Activated CD8-positive, alpha-beta T cell treated with anti-CD3 and anti-CD28 coated beads for 36 hours (primary cell): ENCODE data around the gene TNIK. TPM values are rescaled to one million over a fixed set of nuclear protein-coding genes. Genes with fewer than 3 reads are reported as not detected.

ENCODE experiments used
- ATAC-seq: fragments of 200-7000 bp; cut with Tn5 transposase; one replicate; pipeline ENCODE4 v1.10.0; 2021; ENCODE audit warnings: mild to moderate bottlenecking, moderate library complexity
- CTCF ChIA-PET: fragments of 350-600 bp; sonication (Branson Sonifier 250); formaldehyde crosslinking; loops from one replicate; lab custom pipeline; 2021; ENCODE audit warnings: antibody characterized with exemption; lab: Charles Lee
- POLR2A ChIA-PET: fragments of 350-600 bp; sonication (Branson Sonifier 250); formaldehyde crosslinking; loops from one replicate; lab custom pipeline; 2021; ENCODE audit warnings: antibody characterized with exemption; lab: Charles Lee
- DNase-seq: peaks from one replicate; pipeline ENCODE4 v3.0.0-alpha.2; 2020
- H3K27ac Mint-ChIP-seq: one replicate; pipeline ENCODE4 v1.8.0; 2021; ENCODE audit warnings: mild to moderate bottlenecking, mixed read lengths
- H3K27me3 Mint-ChIP-seq: one replicate; pipeline ENCODE4 v1.8.0; 2021; ENCODE audit warnings: mixed read lengths
- H3K36me3 Mint-ChIP-seq: one replicate; pipeline ENCODE4 v1.8.0; 2021; ENCODE audit warnings: low read depth, mixed read lengths
- H3K4me1 Mint-ChIP-seq: one replicate; pipeline ENCODE4 v1.8.0; 2021; ENCODE audit warnings: low read depth, mixed read lengths
- H3K4me3 Mint-ChIP-seq: one replicate; pipeline ENCODE4 v1.8.0; 2021; ENCODE audit warnings: mild to moderate bottlenecking, moderate library complexity, mixed read lengths
- H3K9me3 Mint-ChIP-seq: one replicate; pipeline ENCODE4 v1.8.0; 2021; ENCODE audit warnings: mixed read lengths
- intact Hi-C: fragments of 100-400 bp; cut with micrococcal nuclease; formaldehyde crosslinking; loops from one replicate; pipeline ENCODE4 v1.10.0; 2022
- total RNA-seq, 2 experiments: library from RNA; stranded (reverse); gene quantifications; one replicate each; pipeline ENCODE4 v1.2.3, GENCODE V29; 2021
- TF ChIP-seq, protein P1 (sequence below): fragments of 200-600 bp; IDR thresholded peaks from one replicate; pipeline ENCODE4 v1.8.0; 2022; ENCODE audit warnings: antibody characterized with exemption, mild to moderate bottlenecking

Gene TNIK
- total RNA-seq, 2 experiments from 2014 or later, result 25.1 to 28.8 TPM

GRCh38 chr3:171157980-171158379 lies 302.2 kb downstream of the TNIK start:
- TF ChIP-seq, protein P1, sequence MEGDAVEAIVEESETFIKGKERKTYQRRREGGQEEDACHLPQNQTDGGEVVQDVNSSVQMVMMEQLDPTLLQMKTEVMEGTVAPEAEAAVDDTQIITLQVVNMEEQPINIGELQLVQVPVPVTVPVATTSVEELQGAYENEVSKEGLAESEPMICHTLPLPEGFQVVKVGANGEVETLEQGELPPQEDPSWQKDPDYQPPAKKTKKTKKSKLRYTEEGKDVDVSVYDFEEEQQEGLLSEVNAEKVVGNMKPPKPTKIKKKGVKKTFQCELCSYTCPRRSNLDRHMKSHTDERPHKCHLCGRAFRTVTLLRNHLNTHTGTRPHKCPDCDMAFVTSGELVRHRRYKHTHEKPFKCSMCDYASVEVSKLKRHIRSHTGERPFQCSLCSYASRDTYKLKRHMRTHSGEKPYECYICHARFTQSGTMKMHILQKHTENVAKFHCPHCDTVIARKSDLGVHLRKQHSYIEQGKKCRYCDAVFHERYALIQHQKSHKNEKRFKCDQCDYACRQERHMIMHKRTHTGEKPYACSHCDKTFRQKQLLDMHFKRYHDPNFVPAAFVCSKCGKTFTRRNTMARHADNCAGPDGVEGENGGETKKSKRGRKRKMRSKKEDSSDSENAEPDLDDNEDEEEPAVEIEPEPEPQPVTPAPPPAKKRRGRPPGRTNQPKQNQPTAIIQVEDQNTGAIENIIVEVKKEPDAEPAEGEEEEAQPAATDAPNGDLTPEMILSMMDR, result no peak
- no peak overlapping the region for H3K27ac Mint-ChIP-seq
- no peaks in the 10 kb centered on the region for H3K9me3 Mint-ChIP-seq
- H3K36me3 Mint-ChIP-seq, result peaks cover 30% of the 10 kb centered on the region
- H3K4me3 Mint-ChIP-seq, result no peak overlapping the region
- POLR2A ChIA-PET, result no interaction called here
- ATAC-seq, result no peak
- CTCF ChIA-PET, result no interaction called here
- no peak for DNase-seq
- intact Hi-C loops, result no loop called here
- peaks cover 4% of the 10 kb centered on the region for H3K4me1 Mint-ChIP-seq
- H3K27me3 Mint-ChIP-seq, result no peaks in the 10 kb centered on the region

DNA sequence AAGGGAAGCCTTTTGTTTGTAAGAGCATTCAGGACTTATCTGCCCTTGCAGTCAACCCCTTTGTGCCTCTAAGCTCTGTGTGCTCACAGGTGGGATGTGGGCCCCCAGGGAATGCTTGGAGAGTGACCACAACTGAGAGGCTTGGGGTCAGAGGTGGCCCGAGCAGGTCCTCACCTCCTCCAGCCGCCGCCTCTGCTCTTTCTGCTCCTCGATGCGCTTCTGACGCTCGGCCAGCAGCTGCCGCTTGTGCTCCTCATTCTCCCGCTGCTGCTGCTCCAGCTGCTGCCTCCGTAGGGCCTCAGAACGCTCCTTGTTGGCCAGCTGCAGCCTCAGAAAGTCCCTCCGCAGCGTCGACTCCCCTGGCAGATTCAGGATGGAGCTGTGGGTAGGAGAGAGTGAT lies 302.9 kb downstream of the TNIK start:
- intact Hi-C loops, result no loop called here
- Mint-ChIP-seq H3K4me1 (no peaks in the 10 kb centered on the region), H3K27me3 (no peaks in the 10 kb centered on the region), H3K36me3 (peaks cover 26% of the 10 kb centered on the region), H3K4me3 (no peak overlapping the region), H3K27ac (no peak overlapping the region), H3K9me3 (no peaks in the 10 kb centered on the region)
- DNase-seq, result no peak
- TF ChIP-seq, protein P1, result no peak
- no peak for ATAC-seq
- CTCF ChIA-PET, result no interaction called here
- POLR2A ChIA-PET, result no interaction called here

- intact Hi-C loops, result no loop called here
- H3K27ac Mint-ChIP-seq, result no peak overlapping the region
Observed at GRCh38 chr3:171156401-171157010, 303.7 kb downstream of the TNIK start.

DNA sequence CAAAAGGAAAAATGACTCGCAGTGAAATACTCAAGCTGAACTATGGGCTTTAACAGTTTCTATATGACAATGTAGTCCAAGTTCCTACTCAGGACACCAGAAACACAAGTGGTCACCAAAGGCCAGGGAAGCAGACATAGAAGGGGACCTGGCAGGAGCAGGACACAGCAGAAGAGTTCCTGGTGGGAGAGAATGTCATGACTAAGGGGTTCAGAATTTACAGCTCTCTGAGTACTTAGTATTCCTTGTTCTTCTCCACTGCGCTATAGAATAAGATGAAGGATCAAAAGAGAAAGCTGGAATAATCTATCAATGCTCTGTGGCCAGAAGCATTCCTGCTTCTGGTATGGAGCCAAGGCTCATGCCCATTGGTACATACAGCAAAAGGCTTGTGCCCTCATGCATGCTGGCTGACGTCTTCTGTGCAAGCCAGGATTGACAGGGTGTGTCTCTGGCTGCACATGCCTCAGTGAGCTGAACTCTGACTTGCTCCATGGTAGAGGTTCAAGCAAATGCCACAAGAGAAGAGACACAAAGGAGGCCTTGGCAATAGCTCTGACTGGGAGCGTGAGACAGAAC lies 305.0 kb downstream of the TNIK start:
- ChIA-PET POLR2A (no interaction called here), CTCF (interaction anchor here (0.7 to 1.8 kb wide), 4 partner anchors 8 to 411 kb away, joined by 3 to 12 read pairs (median 6); no protein-coding TSS in a partner anchor)
- H3K27ac Mint-ChIP-seq, result no peak overlapping the region
- no peak for DNase-seq
- H3K27me3 Mint-ChIP-seq, result no peaks in the 10 kb centered on the region
- H3K36me3 Mint-ChIP-seq, result peaks cover 19% of the 10 kb centered on the region
- TF ChIP-seq, protein P1, result no peak
- H3K4me3 Mint-ChIP-seq, result no peak overlapping the region
- ATAC-seq, result no peak
- intact Hi-C loops, result no loop called here
- no peaks in the 10 kb centered on the region for H3K4me1 Mint-ChIP-seq
- H3K9me3 Mint-ChIP-seq, result no peaks in the 10 kb centered on the region

More at GRCh38 chr3:171156401-171157010, 303.7 kb downstream of the TNIK start:
- POLR2A ChIA-PET, result no interaction called here
- H3K4me1 Mint-ChIP-seq, result no peaks in the 10 kb centered on the region
- DNase-seq (no peak), ATAC-seq (no peak)
- no peaks in the 10 kb centered on the region for H3K9me3 Mint-ChIP-seq
- TF ChIP-seq, protein P1, result no peak
- CTCF ChIA-PET, result interaction anchor here (1.8 kb wide), 1 partner anchor 410 kb away, joined by 12 read pairs; no protein-coding TSS in a partner anchor
- no peaks in the 10 kb centered on the region for H3K27me3 Mint-ChIP-seq
- H3K4me3 Mint-ChIP-seq, result no peak overlapping the region
- H3K36me3 Mint-ChIP-seq, result peaks cover 26% of the 10 kb centered on the region

DNA sequence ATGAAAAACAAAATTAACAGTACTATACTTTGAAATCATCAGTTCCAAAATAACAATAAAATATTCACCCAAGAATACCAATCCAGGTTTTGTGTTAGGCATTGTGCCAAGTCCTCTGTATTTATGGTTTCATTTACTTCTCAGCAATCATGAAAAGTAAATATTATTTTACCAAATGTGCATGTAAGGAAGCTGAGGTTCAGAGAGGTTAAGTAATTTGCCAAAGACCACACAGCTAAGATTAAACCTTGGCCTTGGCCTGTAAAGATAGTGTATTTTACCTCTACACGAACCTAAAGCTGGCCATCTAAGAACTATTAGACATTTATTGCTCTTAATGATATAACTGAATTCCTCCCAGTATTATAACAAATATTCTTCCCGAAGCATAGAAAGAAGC lies 309.3 kb downstream of the TNIK start:
- ATAC-seq, result no peak
- Mint-ChIP-seq H3K9me3 (no peaks in the 10 kb centered on the region), H3K4me3 (no peak overlapping the region), H3K27ac (no peak overlapping the region), H3K36me3 (peaks cover 21% of the 10 kb centered on the region), H3K27me3 (no peaks in the 10 kb centered on the region), H3K4me1 (no peaks in the 10 kb centered on the region)
- CTCF ChIA-PET, result interaction anchor here (1.4 kb wide), 1 partner anchor 415 kb away, joined by 7 read pairs; no protein-coding TSS in a partner anchor
- TF ChIP-seq, protein P1, result no peak
- intact Hi-C loops, result no loop called here
- POLR2A ChIA-PET, result no interaction called here
- no peak for DNase-seq
